Neural cell (in vitro differentiated cells): ENCODE data around the gene DDHD1. TPM values are rescaled to one million over a fixed set of nuclear protein-coding genes. Genes with fewer than 3 reads are reported as not detected.

Source experiments
- H2AFZ ChIP-seq: fragments of 200-600, 300-800 bp; sonication (generic), shearing (Covaris generic); 2 replicates; pipeline ENCODE4 v1.6.0; 2014; ENCODE audit warnings: low read depth, mild to moderate bottlenecking, antibody characterized with exemption, low read length, moderate library complexity
- H3F3A ChIP-seq: fragments of 200-600 bp; shearing (Covaris generic); 2 replicates; pipeline ENCODE4 v1.6.1; 2016; ENCODE audit warnings: mild to moderate bottlenecking, moderate library complexity, mixed read lengths, antibody characterized with exemption, low read length; ENCODE audit not compliant: insufficient read depth, poor library complexity, severe bottlenecking
- H3K27ac ChIP-seq: fragments of 200-600, 300-800 bp; sonication (generic), shearing (Covaris generic); 2 replicates; pipeline ENCODE4 v1.5.1; 2014; ENCODE audit warnings: mild to moderate bottlenecking, low read length, moderate library complexity
- H3K27me3 ChIP-seq: fragments of 300-800, 200-600 bp; sonication (generic), shearing (Covaris generic); 2 replicates; pipeline ENCODE4 v1.6.0; 2014; ENCODE audit warnings: mild to moderate bottlenecking, low read depth, low read length, moderate library complexity; ENCODE audit not compliant: insufficient read depth
- H3K36me3 ChIP-seq: fragments of 300-800, 200-600 bp; sonication (generic), shearing (Covaris generic); 2 replicates; pipeline ENCODE4 v1.5.1; 2014; ENCODE audit warnings: mild to moderate bottlenecking, antibody characterized with exemption, low read length, moderate library complexity; ENCODE audit not compliant: insufficient read depth
- H3K4me2 ChIP-seq: fragments of 300-800, 200-600 bp; sonication (generic), shearing (Covaris generic); 2 replicates; pipeline ENCODE4 v1.6.0; 2014; ENCODE audit warnings: mild to moderate bottlenecking, low read length
- H3K4me3 ChIP-seq: fragments of 300-800, 200-600 bp; sonication (generic), shearing (Covaris generic); 2 replicates; pipeline ENCODE4 v1.5.1; 2014; ENCODE audit warnings: mild to moderate bottlenecking, low read length, moderate library complexity
- H3K79me2 ChIP-seq: fragments of 200-600 bp; shearing (Covaris generic); replicated peaks from 2 replicates; pipeline ENCODE4 v1.6.0; 2014; ENCODE audit warnings: mild to moderate bottlenecking, low read length, moderate library complexity; ENCODE audit not compliant: insufficient read depth
- H3K9ac ChIP-seq: fragments of 300-800, 200-600 bp; sonication (generic), shearing (Covaris generic); 2 replicates; pipeline ENCODE4 v1.6.1; 2016; ENCODE audit warnings: mild to moderate bottlenecking, low read length, mixed read lengths
- H3K9me2 ChIP-seq: fragments of 200-600 bp; shearing (Covaris generic); 2 replicates; pipeline ENCODE4 v1.6.1; 2016; ENCODE audit warnings: mild to moderate bottlenecking, low read length, mixed read lengths; ENCODE audit not compliant: insufficient read depth
- H3K9me3 ChIP-seq: fragments of 200-600, 300-800 bp; sonication (generic), shearing (Covaris generic); 2 replicates; pipeline ENCODE4 v1.6.1; 2016; ENCODE audit warnings: mild to moderate bottlenecking, mixed run types, low read length, moderate library complexity, mixed read lengths
- H4K20me1 ChIP-seq: fragments of 200-600 bp; shearing (Covaris generic); 2 replicates; pipeline ENCODE4 v1.6.1; 2016; ENCODE audit warnings: mild to moderate bottlenecking, mixed run types; ENCODE audit not compliant: insufficient read depth
- EP300 ChIP-seq: fragments of 450-650 bp; conservative IDR thresholded peaks from 2 replicates; pipeline ENCODE4 v1.6.1; 2014; ENCODE audit warnings: antibody characterized with exemption, mild to moderate bottlenecking, moderate library complexity; ENCODE audit not compliant: poor library complexity, severe bottlenecking
- EZH2 ChIP-seq: fragments of 200-600, 300-800 bp; shearing (Covaris generic), sonication (generic); IDR thresholded peaks from 2 replicates; pipeline ENCODE4 v1.6.1; 2014; ENCODE audit warnings: antibody characterized with exemption, low read length, borderline replicate concordance, mild to moderate bottlenecking; ENCODE audit not compliant: insufficient read depth, poor library complexity, severe bottlenecking
- MXI1 ChIP-seq: fragments of 450-650 bp; conservative IDR thresholded peaks from 2 replicates; pipeline ENCODE4 v1.6.1; 2014; ENCODE audit warnings: antibody characterized with exemption, mild to moderate bottlenecking; ENCODE audit not compliant: poor library complexity, severe bottlenecking
- POLR2AphosphoS5 ChIP-seq: IDR thresholded peaks from 2 replicates; pipeline ENCODE4 v1.6.1; 2012
- RAD21 ChIP-seq: fragments of 450-650 bp; conservative IDR thresholded peaks from 2 replicates; pipeline ENCODE4 v1.6.1; 2014; ENCODE audit warnings: antibody characterized with exemption, mild to moderate bottlenecking, moderate library complexity
- SMC3 ChIP-seq: fragments of 450-650 bp; conservative IDR thresholded peaks from 2 replicates; pipeline ENCODE4 v1.6.1; 2014; ENCODE audit warnings: antibody characterized with exemption, mild to moderate bottlenecking, moderate library complexity; ENCODE audit not compliant: poor library complexity
- TAF1 ChIP-seq: IDR thresholded peaks from 2 replicates; pipeline ENCODE4 v1.6.1; 2012; ENCODE audit warnings: low read depth
- polyA plus RNA-seq: library from polyadenylated mRNA; depleted of rRNA; stranded (reverse); fragments of >200 nt; gene quantifications from 2 replicates; pipeline ENCODE4 v1.2.3, GENCODE V29; 2014
- TF ChIP-seq, protein P1 (sequence below): fragments of 450-650 bp; IDR thresholded peaks from 2 replicates; pipeline ENCODE4 v1.5.1; 2014; ENCODE audit warnings: antibody characterized with exemption, mild to moderate bottlenecking, moderate library complexity; ENCODE audit not compliant: poor library complexity, severe bottlenecking
- TF ChIP-seq, protein P2 (sequence below): IDR thresholded peaks from 2 replicates; pipeline ENCODE4 v1.6.1; 2012; ENCODE audit warnings: borderline replicate concordance

DDHD1 gene
- polyA plus RNA-seq, 1 donor from 2014 or later = 13.9 TPM

DNA sequence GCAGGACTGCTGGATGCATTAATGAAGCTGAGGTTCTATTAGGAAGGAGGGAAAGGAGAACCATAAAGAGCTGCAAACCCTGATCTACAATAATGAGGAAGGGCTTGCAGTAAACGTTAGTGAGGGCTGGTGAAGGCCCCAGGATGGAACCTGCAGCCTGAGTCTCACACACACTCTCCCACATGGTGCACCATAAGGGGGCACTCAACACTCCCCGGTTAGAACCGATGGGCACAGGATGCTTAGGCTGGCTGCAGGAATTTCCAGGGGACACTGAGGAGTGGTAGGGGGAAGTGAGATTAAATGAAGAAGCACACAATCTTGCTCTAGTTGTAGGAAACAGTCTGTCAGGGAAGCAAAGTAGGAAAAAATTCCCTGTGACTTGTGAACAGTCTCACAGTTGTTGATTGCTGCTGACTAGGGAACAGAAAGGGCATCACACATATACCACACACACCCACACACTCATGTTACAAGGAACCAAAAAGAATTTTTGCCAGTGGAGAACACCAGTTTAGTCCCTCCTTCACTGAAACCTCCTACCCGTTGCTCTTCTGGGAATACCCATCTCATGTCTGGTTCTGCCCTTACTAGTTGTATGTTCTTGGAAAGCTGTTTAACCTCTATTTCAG lies 146.1 kb downstream of the DDHD1 start:
- H3K36me3 ChIP-seq = no peaks in the 10 kb centered on the region
- no peak overlapping the region for H3K27ac ChIP-seq
- H2AFZ ChIP-seq = no peak overlapping the region
- no peaks in the 10 kb centered on the region for H3K9me3 ChIP-seq
- no peaks in the 10 kb centered on the region for H3K79me2 ChIP-seq
- H3K9me2 ChIP-seq = no peaks in the 10 kb centered on the region
- no peak for TF ChIP-seq SMC3
- TF ChIP-seq, protein P1, sequence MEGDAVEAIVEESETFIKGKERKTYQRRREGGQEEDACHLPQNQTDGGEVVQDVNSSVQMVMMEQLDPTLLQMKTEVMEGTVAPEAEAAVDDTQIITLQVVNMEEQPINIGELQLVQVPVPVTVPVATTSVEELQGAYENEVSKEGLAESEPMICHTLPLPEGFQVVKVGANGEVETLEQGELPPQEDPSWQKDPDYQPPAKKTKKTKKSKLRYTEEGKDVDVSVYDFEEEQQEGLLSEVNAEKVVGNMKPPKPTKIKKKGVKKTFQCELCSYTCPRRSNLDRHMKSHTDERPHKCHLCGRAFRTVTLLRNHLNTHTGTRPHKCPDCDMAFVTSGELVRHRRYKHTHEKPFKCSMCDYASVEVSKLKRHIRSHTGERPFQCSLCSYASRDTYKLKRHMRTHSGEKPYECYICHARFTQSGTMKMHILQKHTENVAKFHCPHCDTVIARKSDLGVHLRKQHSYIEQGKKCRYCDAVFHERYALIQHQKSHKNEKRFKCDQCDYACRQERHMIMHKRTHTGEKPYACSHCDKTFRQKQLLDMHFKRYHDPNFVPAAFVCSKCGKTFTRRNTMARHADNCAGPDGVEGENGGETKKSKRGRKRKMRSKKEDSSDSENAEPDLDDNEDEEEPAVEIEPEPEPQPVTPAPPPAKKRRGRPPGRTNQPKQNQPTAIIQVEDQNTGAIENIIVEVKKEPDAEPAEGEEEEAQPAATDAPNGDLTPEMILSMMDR = no peak
- TF ChIP-seq MXI1 = no peak
- TF ChIP-seq TAF1 = no peak
- no peak for TF ChIP-seq EZH2
- TF ChIP-seq, protein P2, sequence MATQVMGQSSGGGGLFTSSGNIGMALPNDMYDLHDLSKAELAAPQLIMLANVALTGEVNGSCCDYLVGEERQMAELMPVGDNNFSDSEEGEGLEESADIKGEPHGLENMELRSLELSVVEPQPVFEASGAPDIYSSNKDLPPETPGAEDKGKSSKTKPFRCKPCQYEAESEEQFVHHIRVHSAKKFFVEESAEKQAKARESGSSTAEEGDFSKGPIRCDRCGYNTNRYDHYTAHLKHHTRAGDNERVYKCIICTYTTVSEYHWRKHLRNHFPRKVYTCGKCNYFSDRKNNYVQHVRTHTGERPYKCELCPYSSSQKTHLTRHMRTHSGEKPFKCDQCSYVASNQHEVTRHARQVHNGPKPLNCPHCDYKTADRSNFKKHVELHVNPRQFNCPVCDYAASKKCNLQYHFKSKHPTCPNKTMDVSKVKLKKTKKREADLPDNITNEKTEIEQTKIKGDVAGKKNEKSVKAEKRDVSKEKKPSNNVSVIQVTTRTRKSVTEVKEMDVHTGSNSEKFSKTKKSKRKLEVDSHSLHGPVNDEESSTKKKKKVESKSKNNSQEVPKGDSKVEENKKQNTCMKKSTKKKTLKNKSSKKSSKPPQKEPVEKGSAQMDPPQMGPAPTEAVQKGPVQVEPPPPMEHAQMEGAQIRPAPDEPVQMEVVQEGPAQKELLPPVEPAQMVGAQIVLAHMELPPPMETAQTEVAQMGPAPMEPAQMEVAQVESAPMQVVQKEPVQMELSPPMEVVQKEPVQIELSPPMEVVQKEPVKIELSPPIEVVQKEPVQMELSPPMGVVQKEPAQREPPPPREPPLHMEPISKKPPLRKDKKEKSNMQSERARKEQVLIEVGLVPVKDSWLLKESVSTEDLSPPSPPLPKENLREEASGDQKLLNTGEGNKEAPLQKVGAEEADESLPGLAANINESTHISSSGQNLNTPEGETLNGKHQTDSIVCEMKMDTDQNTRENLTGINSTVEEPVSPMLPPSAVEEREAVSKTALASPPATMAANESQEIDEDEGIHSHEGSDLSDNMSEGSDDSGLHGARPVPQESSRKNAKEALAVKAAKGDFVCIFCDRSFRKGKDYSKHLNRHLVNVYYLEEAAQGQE = no peak
- TF ChIP-seq EP300 = no peak
- no peak for TF ChIP-seq RAD21
- no peak for TF ChIP-seq POLR2AphosphoS5
- no peaks in the 10 kb centered on the region for H4K20me1 ChIP-seq
- H3K4me2 ChIP-seq = no peak overlapping the region
- no peak overlapping the region for H3K4me3 ChIP-seq
- no peak overlapping the region for H3K9ac ChIP-seq
- H3K27me3 ChIP-seq = no peaks in the 10 kb centered on the region
- H3F3A ChIP-seq = no peaks in the 10 kb centered on the region

GRCh38 chr14:53004976-53005375 lies 148.1 kb downstream of the DDHD1 start:
- no peak overlapping the region for H3K4me2 ChIP-seq
- no peaks in the 10 kb centered on the region for H3K36me3 ChIP-seq
- no peaks in the 10 kb centered on the region for H3K79me2 ChIP-seq
- no peaks in the 10 kb centered on the region for H3K9me2 ChIP-seq
- TF ChIP-seq POLR2AphosphoS5 (no peak), TAF1 (no peak), MXI1 (no peak), SMC3 (no peak), RAD21 (no peak), EP300 (no peak), EZH2 (no peak)
- TF ChIP-seq, protein P1 = no peak
- TF ChIP-seq, protein P2 = no peak
- no peaks in the 10 kb centered on the region for H3K9me3 ChIP-seq
- no peak overlapping the region for H3K27ac ChIP-seq
- no peaks in the 10 kb centered on the region for H3K27me3 ChIP-seq
- no peaks in the 10 kb centered on the region for H4K20me1 ChIP-seq
- H3K9ac ChIP-seq = no peak overlapping the region
- H3K4me3 ChIP-seq = no peak overlapping the region
- H3F3A ChIP-seq = no peaks in the 10 kb centered on the region
- H2AFZ ChIP-seq = no peak overlapping the region
